Upper lobe of right lung (tissue), 1 donor: ENCODE data around the gene TSSK1B. TPM values are rescaled to one million over a fixed set of nuclear protein-coding genes. Genes with fewer than 3 reads are reported as not detected.
"Not testable (repeated sequence)": the region's sequence is repeated elsewhere in the genome, so short reads cannot be mapped to it uniquely, and the experiment has no call there.

ENCODE experiments used
- ATAC-seq: fragments of 200-7000 bp; cut with Tn5 transposase; one replicate; pipeline ENCODE4 v1.9.1; 2020; ENCODE audit warnings: mild to moderate bottlenecking, moderate library complexity
- DNase-seq: peaks from one replicate; pipeline ENCODE4 v3.0.0-alpha.2; 2020
- H3K27ac ChIP-seq: fragments of 200-600 bp; one replicate; pipeline ENCODE4 v1.8.0; 2022
- H3K27me3 ChIP-seq: fragments of 200-600 bp; one replicate; pipeline ENCODE4 v1.8.0; 2022; ENCODE audit warnings: mild to moderate bottlenecking
- H3K36me3 ChIP-seq: fragments of 200-600 bp; one replicate; pipeline ENCODE4 v1.8.0; 2022
- H3K4me1 ChIP-seq: fragments of 200-600 bp; one replicate; pipeline ENCODE4 v1.8.0; 2022
- H3K4me3 ChIP-seq: fragments of 200-600 bp; one replicate; pipeline ENCODE4 v1.8.0; 2022; ENCODE audit warnings: mild to moderate bottlenecking
- H3K9me3 ChIP-seq: fragments of 200-600 bp; one replicate; pipeline ENCODE4 v1.8.0; 2022
- CTCF ChIP-seq: fragments of 200-600 bp; IDR thresholded peaks from one replicate; pipeline ENCODE4 v1.8.0; 2022; ENCODE audit warnings: antibody characterized with exemption
- intact Hi-C: fragments of 100-400 bp; cut with DNase I; formaldehyde crosslinking; loops from one replicate; pipeline ENCODE4 v1.11.0; 2022
- long read RNA-seq: library from polyadenylated mRNA; unstranded; transcript quantifications from one replicate; pipeline ENCODE4 v2.0.0, GENCODE V29; 2021
- total RNA-seq: library from RNA; stranded (reverse); fragmentation: NEBNext Ultra II Directional; extraction: Animal tissue kit (Norgen Biotek cat#: 25700); gene quantifications from one replicate; pipeline ENCODE4 v1.2.1, GENCODE V29; 2021
- donor health status: DM: no; HTN: yes; CAD: no; lungs with severe emphysema.

Gene TSSK1B
- total RNA-seq, result not detected
- long read RNA-seq, result 0 reads

- no peak within 1 kb of the TSS for H3K4me3 ChIP-seq
- H3K27ac ChIP-seq, result no peak within 1 kb of the TSS
- no peak for ATAC-seq
- H3K27me3 ChIP-seq, result no peaks in the 10 kb centered on the region
- no peaks in the 10 kb centered on the region for H3K4me1 ChIP-seq
- no peak for TF ChIP-seq CTCF
- DNase-seq, result no peak
- H3K36me3 ChIP-seq, result no peaks in the 10 kb centered on the region
- no peaks in the 10 kb centered on the region for H3K9me3 ChIP-seq
- intact Hi-C loops, result no loop called here
These were observed at the start of gene TSSK1B for GRCh38 chr5:113434889-113435288. TSS of gene TSSK1B (minus strand) at chr5:113434989. CDS start at chr5:113434839, 150 bp downstream.

- no peak overlapping the region for H3K4me3 ChIP-seq
- no peak for DNase-seq
- ATAC-seq, result no peak
- H3K27ac ChIP-seq, result no peak overlapping the region
- H3K4me1 ChIP-seq, result no peaks in the 10 kb centered on the region
- TF ChIP-seq CTCF, result no peak
- H3K27me3 ChIP-seq, result peaks cover 7% of the 10 kb centered on the region
- no peaks in the 10 kb centered on the region for H3K9me3 ChIP-seq
- intact Hi-C loops, result no loop called here
- no peaks in the 10 kb centered on the region for H3K36me3 ChIP-seq
These were observed 45.5 kb upstream of the TSSK1B start for GRCh38 chr5:113480243-113480642.

- Histone ChIP-seq H3K4me1 (no peaks in the 10 kb centered on the region), H3K9me3 (no peaks in the 10 kb centered on the region), H3K36me3 (no peaks in the 10 kb centered on the region), H3K27ac (no peak overlapping the region), H3K4me3 (no peak overlapping the region), H3K27me3 (no peaks in the 10 kb centered on the region)
- intact Hi-C loops, result no loop called here
- no peak for TF ChIP-seq CTCF
- DNase-seq (no peak), ATAC-seq (no peak)
These were observed 43.9 kb upstream of the TSSK1B start for GRCh38 chr5:113478691-113479090.

DNA sequence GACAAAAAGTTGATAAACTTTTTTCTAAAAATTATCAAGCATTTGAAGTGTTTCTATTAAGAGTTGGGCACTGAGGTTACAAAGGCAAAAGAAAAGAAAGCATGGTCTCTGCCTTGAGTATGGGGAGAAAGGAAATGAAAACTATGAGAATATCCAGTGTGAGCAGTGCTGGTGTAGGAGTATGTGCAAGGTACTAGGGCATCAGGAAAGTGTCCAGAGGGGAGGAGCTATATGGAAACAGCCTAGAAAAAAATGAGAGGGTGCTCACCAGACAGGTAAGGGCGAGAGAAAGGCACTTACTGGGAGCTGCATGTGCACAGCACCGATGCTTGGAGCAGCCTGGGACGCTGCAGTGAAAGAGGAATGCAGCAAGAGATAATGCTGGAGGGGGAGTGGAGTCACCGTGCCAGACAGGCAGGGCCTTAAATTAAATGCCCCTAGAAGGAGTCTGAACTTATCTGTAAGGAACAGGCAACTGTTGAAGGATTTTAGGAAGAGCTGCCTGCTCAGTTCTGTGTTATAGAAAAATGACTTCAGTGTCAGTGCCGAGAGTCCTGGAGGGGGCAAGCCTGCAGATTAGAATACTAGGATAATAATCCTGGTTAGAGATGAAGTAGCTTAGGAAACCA lies 39.4 kb upstream of the TSSK1B start:
- ATAC-seq, result no peak

DNA sequence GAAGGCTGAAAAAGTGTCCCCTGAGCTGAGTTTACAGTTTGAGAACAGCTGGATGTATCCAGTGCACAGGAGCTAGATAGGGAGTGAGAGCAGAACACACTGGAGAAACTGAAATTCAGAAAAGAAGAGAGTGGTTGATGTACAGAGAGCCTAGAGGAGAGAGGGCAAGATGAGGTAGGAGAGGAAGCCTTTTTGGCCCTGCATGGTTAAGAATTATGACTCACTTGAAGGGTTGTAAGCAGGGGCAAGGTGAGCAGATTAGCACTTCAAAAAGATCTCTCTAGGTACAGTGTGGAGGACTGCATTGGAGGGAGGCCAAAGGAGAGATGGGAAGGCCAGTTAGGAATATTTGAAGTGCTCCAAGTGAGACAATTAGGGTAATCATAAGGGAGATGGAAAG lies 28.2 kb upstream of the TSSK1B start:
- H3K27me3 ChIP-seq, result no peaks in the 10 kb centered on the region
- no peaks in the 10 kb centered on the region for H3K4me1 ChIP-seq
- DNase-seq, result no peak
- no peaks in the 10 kb centered on the region for H3K36me3 ChIP-seq
- no peak for ATAC-seq
- no peak overlapping the region for H3K27ac ChIP-seq
- intact Hi-C loops, result no loop called here
- TF ChIP-seq CTCF, result no peak
- no peak overlapping the region for H3K4me3 ChIP-seq
- H3K9me3 ChIP-seq, result no peaks in the 10 kb centered on the region

More for the DNA sequence above, 39.4 kb upstream of the TSSK1B start:
- Histone ChIP-seq H3K4me3 (no peak overlapping the region), H3K4me1 (no peaks in the 10 kb centered on the region), H3K27ac (no peak overlapping the region), H3K9me3 (no peaks in the 10 kb centered on the region), H3K36me3 (no peaks in the 10 kb centered on the region), H3K27me3 (no peaks in the 10 kb centered on the region)
- TF ChIP-seq CTCF, result no peak
- intact Hi-C loops, result no loop called here
- DNase-seq, result no peak

DNA sequence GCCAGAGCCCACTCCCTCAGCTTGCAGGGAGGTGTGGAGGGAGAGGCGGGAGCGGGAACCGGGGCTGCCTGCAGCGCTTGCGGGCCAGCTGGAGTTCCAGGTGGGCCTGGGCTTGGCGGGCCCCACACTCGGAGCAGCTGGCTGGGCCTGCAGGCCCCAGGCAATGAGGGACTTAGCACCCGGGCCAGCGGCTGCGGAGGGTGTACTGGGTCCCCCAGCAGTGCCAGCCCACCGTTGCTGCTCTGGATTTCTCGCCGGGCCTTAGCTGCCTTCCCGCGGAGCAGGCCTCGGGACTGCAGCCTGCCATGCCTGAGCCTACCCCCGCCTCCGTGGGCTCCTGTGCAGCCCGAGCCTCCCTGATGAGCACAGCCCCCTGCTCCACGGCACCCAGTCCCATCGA lies 22.3 kb upstream of the TSSK1B start:
- ATAC-seq, H3K27ac ChIP-seq, DNase-seq, H3K4me1 ChIP-seq, H3K4me3 ChIP-seq, intact Hi-C loops, H3K36me3 ChIP-seq, H3K27me3 ChIP-seq, H3K9me3 ChIP-seq: not testable (repeated sequence)
